DMS53 treated with DMSO at 0.1 percent for 48 hours (cell line): ENCODE results near the gene ADNP.
"Not testable (repeated sequence)": the region's sequence is repeated elsewhere in the genome, so short reads cannot be mapped to it uniquely, and the experiment has no call there.

Experiments used
- DNase-seq: peaks from one replicate; lab custom pipeline; 2025; ENCODE audit not compliant: unreplicated experiment; lab: John Stamatoyannopoulos, UW

ADNP gene

GRCh38 chr20:50931306-50932015 is at the start of gene ADNP:
Gene ADNP, minus strand, starts transcription at chr20:50931437. Its CDS starts 27,441 bp downstream, at chr20:50903996.
- DNase-seq: peak; percentile 93

GRCh38 chr20:50980071-50980681 is 48.9 kb upstream of the ADNP start:
- no peak for DNase-seq

GRCh38 chr20:50978533-50978932 is 47.3 kb upstream of the ADNP start:
- not testable (repeated sequence) for DNase-seq

- DNase-seq: no peak
Measured at GRCh38 chr20:50977066-50978021, 46.1 kb upstream of the ADNP start.

- no peak for DNase-seq
Measured at GRCh38 chr20:50975701-50976330, 44.6 kb upstream of the ADNP start.

- no peak for DNase-seq
Measured at GRCh38 chr20:50969912-50970311, 38.7 kb upstream of the ADNP start.

GRCh38 chr20:50969435-50969834 is 38.2 kb upstream of the ADNP start:
- no peak for DNase-seq

- DNase-seq: no peak
Measured at GRCh38 chr20:50968289-50968688, 37.1 kb upstream of the ADNP start.

GRCh38 chr20:50967586-50967985 is 36.3 kb upstream of the ADNP start:
- DNase-seq: no peak

- DNase-seq: no peak
Measured at GRCh38 chr20:50959543-50960126, 28.4 kb upstream of the ADNP start.

- peak; percentile 95 for DNase-seq
Measured at GRCh38 chr20:50958615-50959542, 27.6 kb upstream of the ADNP start, which contains the start of gene MOCS3. Gene MOCS3, plus strand, starts transcription at chr20:50958818. Its CDS starts 25 bp downstream, at chr20:50958843.

- DNase-seq: peak; percentile 95
Measured at GRCh38 chr20:50957798-50958614, 26.8 kb upstream of the ADNP start, which contains the start of gene DPM1. Gene DPM1, minus strand, starts transcription at chr20:50958532. Its CDS starts 9 bp downstream, at chr20:50958523.

- DNase-seq: no peak
Measured at GRCh38 chr20:50957276-50957675, 26.0 kb upstream of the ADNP start.

- no peak for DNase-seq
Measured at GRCh38 chr20:50953821-50954220, 22.6 kb upstream of the ADNP start.

- no peak for DNase-seq
Measured at GRCh38 chr20:50953196-50953595, 22.0 kb upstream of the ADNP start.

- DNase-seq: no peak
Measured at GRCh38 chr20:50948132-50948785, 17.0 kb upstream of the ADNP start.

- no peak for DNase-seq
Measured at GRCh38 chr20:50943069-50943468, 11.8 kb upstream of the ADNP start.

GRCh38 chr20:50933589-50933988 is 2.4 kb upstream of the ADNP start:
- DNase-seq: no peak
